Lower leg skin (tissue), 3 donors: ENCODE data around the gene MINDY2.

Experiments
- CTCF ChIP-seq, 3 donors: fragments of 450-650 bp; IDR thresholded peaks; one replicate each; pipeline ENCODE4 v1.5.1; 2016; ENCODE audit warnings: antibody characterized with exemption in 3 of 3, mild to moderate bottlenecking in 3 of 3, moderate library complexity in 2 of 3
- POLR2A ChIP-seq, 2 donors: fragments of 450-650 bp; IDR thresholded peaks; one replicate each; pipeline ENCODE4 v1.6.1; 2016 to 2017; ENCODE audit warnings: antibody characterized with exemption in 2 of 2, mild to moderate bottlenecking in 1 of 2, moderate library complexity in 1 of 2

DNA sequence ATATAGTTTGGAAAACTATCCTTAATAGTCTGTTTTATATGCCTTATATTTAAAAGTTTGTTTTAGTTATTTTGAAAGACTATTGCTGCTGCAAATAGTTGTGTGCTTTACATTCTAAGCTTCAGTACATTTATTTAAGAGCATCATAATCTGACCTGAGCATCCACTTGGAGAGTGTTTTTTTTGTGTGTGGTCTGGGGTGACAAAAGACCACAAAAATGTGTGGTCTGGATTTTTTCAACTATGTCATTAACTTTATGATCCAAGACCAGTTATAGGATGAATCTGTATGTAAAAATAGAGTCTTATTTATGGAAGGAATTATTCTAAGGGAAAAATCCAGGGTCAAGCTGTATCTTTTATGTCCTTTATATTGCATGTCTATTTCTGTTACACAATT lies 85.0 kb downstream of the MINDY2 start:
- TF ChIP-seq CTCF (IDR thresholded peaks at IDR 0.05): no peak
- no peak for TF ChIP-seq POLR2A (IDR thresholded peaks at IDR 0.05)
